IPS-15b (cell line): ENCODE data around the gene ZMIZ1.
A peak's percentile ranks its signal among the peaks of the same experiment; 100 is the strongest.

Source experiments
- H3K27me3 ChIP-seq: one replicate; pipeline ENCODE4 v1.6.1; 2013; ENCODE audit warnings: low read length; ENCODE audit not compliant: control insufficient read depth, insufficient read depth
- H3K36me3 ChIP-seq: one replicate; pipeline ENCODE4 v1.6.1; 2013; ENCODE audit warnings: low read length; ENCODE audit not compliant: control insufficient read depth, insufficient read depth
- H3K4me1 ChIP-seq: one replicate; pipeline ENCODE4 v1.6.1; 2013; ENCODE audit warnings: mild to moderate bottlenecking, low read length; ENCODE audit not compliant: control insufficient read depth, insufficient read depth
- H3K4me3 ChIP-seq: one replicate; pipeline ENCODE4 v1.5.1; 2013; ENCODE audit warnings: low read depth, low read length
- H3K9ac ChIP-seq: one replicate; pipeline ENCODE4 v1.6.1; 2013; ENCODE audit warnings: low read depth, mild to moderate bottlenecking, low read length
- H3K9me3 ChIP-seq: one replicate; pipeline ENCODE4 v1.6.1; 2013; ENCODE audit warnings: mild to moderate bottlenecking, low read length; ENCODE audit not compliant: control insufficient read depth, insufficient read depth

The ZMIZ1 gene

GRCh38 chr10:79229830-79230327, 161.1 kb downstream of the ZMIZ1 start:
- no peak overlapping the region for H3K4me3 ChIP-seq
- H3K36me3 ChIP-seq = peaks cover 6% of the 10 kb centered on the region
- H3K9ac ChIP-seq = no peak overlapping the region
- peaks cover 13% of the 10 kb centered on the region for H3K4me1 ChIP-seq
- H3K9me3 ChIP-seq = no peaks in the 10 kb centered on the region
- peaks cover 5% of the 10 kb centered on the region for H3K27me3 ChIP-seq

GRCh38 chr10:79230328-79230830, 161.6 kb downstream of the ZMIZ1 start:
- Histone ChIP-seq H3K4me3 (no peak overlapping the region), H3K36me3 (peaks cover 6% of the 10 kb centered on the region), H3K9ac (no peak overlapping the region)

GRCh38 chr10:79230850-79231249, 162.1 kb downstream of the ZMIZ1 start:
- no peaks in the 10 kb centered on the region for H3K9me3 ChIP-seq
- H3K36me3 ChIP-seq = peaks cover 6% of the 10 kb centered on the region
- no peak overlapping the region for H3K9ac ChIP-seq
- peaks cover 17% of the 10 kb centered on the region for H3K4me1 ChIP-seq
- peaks cover 11% of the 10 kb centered on the region for H3K27me3 ChIP-seq
- H3K4me3 ChIP-seq = no peak overlapping the region

More at GRCh38 chr10:79230328-79230830, 161.6 kb downstream of the ZMIZ1 start:
- Histone ChIP-seq H3K9me3 (no peaks in the 10 kb centered on the region), H3K4me1 (peaks cover 13% of the 10 kb centered on the region), H3K27me3 (peaks cover 9% of the 10 kb centered on the region)

- peaks cover 22% of the 10 kb centered on the region for H3K4me1 ChIP-seq
- no peaks in the 10 kb centered on the region for H3K9me3 ChIP-seq
- peaks cover 6% of the 10 kb centered on the region for H3K36me3 ChIP-seq
- no peak overlapping the region for H3K4me3 ChIP-seq
- no peak overlapping the region for H3K9ac ChIP-seq
- H3K27me3 ChIP-seq = peaks cover 13% of the 10 kb centered on the region
These were observed 163.1 kb downstream of the ZMIZ1 start for GRCh38 chr10:79231908-79232307.

- peaks cover 18% of the 10 kb centered on the region for H3K27me3 ChIP-seq
- H3K4me3 ChIP-seq = no peak overlapping the region
- H3K4me1 ChIP-seq = peaks cover 32% of the 10 kb centered on the region
- H3K9ac ChIP-seq = no peak overlapping the region
- no peaks in the 10 kb centered on the region for H3K9me3 ChIP-seq
- H3K36me3 ChIP-seq = peaks cover 6% of the 10 kb centered on the region
These were observed 164.1 kb downstream of the ZMIZ1 start for GRCh38 chr10:79232864-79233263.

GRCh38 chr10:79234391-79235315, 165.9 kb downstream of the ZMIZ1 start:
- H3K4me3 ChIP-seq = no peak overlapping the region
- H3K9me3 ChIP-seq = no peaks in the 10 kb centered on the region
- peaks cover 41% of the 10 kb centered on the region for H3K4me1 ChIP-seq
- H3K9ac ChIP-seq = no peak overlapping the region
- H3K36me3 ChIP-seq = no peaks in the 10 kb centered on the region
- H3K27me3 ChIP-seq = peaks cover 23% of the 10 kb centered on the region

GRCh38 chr10:79235765-79236432, 167.1 kb downstream of the ZMIZ1 start:
- Histone ChIP-seq H3K9me3 (no peaks in the 10 kb centered on the region), H3K27me3 (peaks cover 25% of the 10 kb centered on the region), H3K36me3 (no peaks in the 10 kb centered on the region), H3K4me3 (no peak overlapping the region), H3K9ac (no peak overlapping the region), H3K4me1 (peaks cover 41% of the 10 kb centered on the region)

GRCh38 chr10:79236433-79236765, 167.6 kb downstream of the ZMIZ1 start:
- peaks cover 30% of the 10 kb centered on the region for H3K27me3 ChIP-seq
- no peak overlapping the region for H3K4me3 ChIP-seq
- no peaks in the 10 kb centered on the region for H3K36me3 ChIP-seq
- H3K9me3 ChIP-seq = no peaks in the 10 kb centered on the region
- no peak overlapping the region for H3K9ac ChIP-seq
- peaks cover 46% of the 10 kb centered on the region for H3K4me1 ChIP-seq

- Histone ChIP-seq H3K9me3 (no peaks in the 10 kb centered on the region), H3K4me3 (no peak overlapping the region), H3K4me1 (peaks cover 49% of the 10 kb centered on the region), H3K36me3 (no peaks in the 10 kb centered on the region), H3K27me3 (peaks cover 33% of the 10 kb centered on the region), H3K9ac (no peak overlapping the region)
These were observed 168.8 kb downstream of the ZMIZ1 start for GRCh38 chr10:79237454-79238157.

GRCh38 chr10:79238158-79238520, 169.4 kb downstream of the ZMIZ1 start:
- peaks cover 49% of the 10 kb centered on the region for H3K4me1 ChIP-seq
- H3K9ac ChIP-seq = no peak overlapping the region
- no peaks in the 10 kb centered on the region for H3K36me3 ChIP-seq
- H3K4me3 ChIP-seq = no peak overlapping the region
- peaks cover 33% of the 10 kb centered on the region for H3K27me3 ChIP-seq
- no peaks in the 10 kb centered on the region for H3K9me3 ChIP-seq

- no peaks in the 10 kb centered on the region for H3K36me3 ChIP-seq
- H3K27me3 ChIP-seq = peaks cover 33% of the 10 kb centered on the region
- no peaks in the 10 kb centered on the region for H3K9me3 ChIP-seq
- peak overlapping the region; percentile 15 for H3K4me3 ChIP-seq
- H3K4me1 ChIP-seq = peaks cover 49% of the 10 kb centered on the region
- H3K9ac ChIP-seq = no peak overlapping the region
These were observed 169.8 kb downstream of the ZMIZ1 start for GRCh38 chr10:79238606-79239005.
